HS-5 (cell line): Measurements from ENCODE around the gene PCDHGB3.
A peak's percentile ranks its signal among the peaks of the same experiment; 100 is the strongest.
"Not testable (repeated sequence)": the region's sequence is repeated elsewhere in the genome, so short reads cannot be mapped to it uniquely, and the experiment has no call there.

Experiments used
- DNase-seq: peaks from one replicate; pipeline ENCODE4 v3.0.0-alpha.2; 2012; ENCODE audit warnings: low read depth

Gene PCDHGB3

DNA sequence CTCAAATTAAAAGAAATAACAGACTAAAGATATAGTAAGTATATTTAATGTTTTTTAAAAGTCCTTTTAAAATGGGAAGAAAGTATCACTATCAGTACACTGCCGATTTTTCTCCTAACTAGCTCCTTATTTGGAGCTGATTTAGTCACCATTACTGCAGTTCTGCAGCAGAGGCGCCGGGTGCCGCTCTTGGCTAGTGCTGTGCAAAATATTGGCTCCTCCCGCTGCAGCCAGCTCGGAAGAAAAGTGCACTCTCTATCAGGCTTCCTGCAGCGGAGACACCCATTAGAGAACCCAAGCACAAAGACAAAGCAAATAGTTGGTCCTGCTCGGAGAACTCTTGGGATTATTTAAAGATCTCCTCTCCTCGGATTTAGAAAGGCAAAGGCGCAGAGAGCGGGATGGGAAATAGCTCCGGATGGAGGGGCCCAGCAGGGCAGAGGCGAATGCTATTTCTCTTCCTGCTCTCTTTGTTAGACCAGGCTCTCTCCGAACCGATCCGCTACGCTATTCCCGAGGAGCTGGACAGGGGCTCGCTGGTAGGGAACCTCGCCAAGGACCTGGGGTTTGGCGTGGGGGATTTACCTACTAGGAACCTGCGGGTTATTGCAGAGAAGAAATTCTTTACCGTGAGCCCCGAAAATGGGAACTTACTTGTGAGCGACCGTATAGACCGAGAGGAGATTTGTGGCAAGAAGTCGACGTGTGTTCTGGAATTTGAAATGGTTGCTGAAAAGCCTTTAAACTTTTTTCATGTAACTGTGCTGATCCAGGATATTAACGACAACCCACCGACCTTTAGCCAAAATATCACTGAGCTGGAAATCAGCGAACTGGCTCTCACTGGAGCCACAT lies at the start of gene PCDHGB3:
TSS of gene PCDHGB3 (plus strand) at position 249 of the 855 bp plus-strand sequence. CDS start at position 402, 153 bp downstream.
- DNase-seq, result no peak

DNA sequence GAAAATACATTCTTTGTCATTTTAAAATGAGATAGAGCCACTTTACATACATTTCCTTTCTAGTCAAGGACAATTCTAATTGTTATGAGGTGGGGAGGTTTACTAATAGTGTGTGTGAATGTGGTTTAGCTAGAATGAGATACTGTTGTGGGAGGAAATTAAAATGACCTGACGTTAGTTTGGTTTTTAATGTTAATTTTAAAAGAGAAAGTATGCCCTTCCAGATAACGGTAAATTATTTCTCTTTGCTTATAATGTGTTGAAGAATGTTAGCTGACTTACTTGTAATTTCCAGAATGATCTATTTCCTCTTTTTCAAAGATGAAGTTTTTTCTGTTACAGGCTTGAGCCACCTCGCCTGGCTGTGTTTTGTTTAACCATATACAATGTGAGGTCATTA lies 47.8 kb upstream of the PCDHGB3 start:
- no peak for DNase-seq

DNA sequence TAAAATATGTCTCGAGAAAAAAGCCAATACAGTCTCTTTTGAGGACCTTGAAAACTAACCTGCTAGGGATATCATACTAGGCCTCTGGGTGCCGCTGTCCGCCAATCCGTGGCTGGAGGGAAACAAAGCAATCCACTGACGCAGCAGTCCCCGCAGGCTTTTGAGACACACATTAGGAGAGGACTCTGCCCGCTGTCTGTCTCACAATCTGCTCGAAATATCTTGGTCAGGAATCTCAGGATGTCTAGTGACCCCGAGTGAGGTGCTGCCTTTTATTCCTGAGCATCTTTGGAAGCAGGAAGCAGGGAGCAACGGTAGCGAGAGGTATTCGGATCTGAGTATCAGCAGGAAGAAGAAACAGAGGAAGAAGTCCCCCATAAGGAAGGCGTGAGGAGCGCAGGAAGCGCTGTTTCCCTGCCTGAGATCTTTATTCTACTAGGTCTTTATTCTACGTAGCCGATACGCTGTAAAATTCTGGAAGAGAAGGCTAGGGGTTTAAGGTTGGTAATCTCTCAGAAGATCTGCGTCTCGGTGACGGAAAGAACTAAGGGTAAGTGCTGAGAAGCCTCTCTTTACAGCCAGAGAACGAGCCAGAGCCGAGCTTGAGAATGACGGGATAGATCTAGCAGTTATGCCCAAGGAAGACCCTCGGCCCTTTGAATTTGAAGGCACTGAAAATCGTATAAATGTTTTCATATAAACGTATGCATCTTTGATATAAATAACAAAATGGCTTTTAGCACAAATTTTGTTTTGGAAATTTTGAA lies 43.8 kb upstream of the PCDHGB3 start:
- DNase-seq, result no peak

DNA sequence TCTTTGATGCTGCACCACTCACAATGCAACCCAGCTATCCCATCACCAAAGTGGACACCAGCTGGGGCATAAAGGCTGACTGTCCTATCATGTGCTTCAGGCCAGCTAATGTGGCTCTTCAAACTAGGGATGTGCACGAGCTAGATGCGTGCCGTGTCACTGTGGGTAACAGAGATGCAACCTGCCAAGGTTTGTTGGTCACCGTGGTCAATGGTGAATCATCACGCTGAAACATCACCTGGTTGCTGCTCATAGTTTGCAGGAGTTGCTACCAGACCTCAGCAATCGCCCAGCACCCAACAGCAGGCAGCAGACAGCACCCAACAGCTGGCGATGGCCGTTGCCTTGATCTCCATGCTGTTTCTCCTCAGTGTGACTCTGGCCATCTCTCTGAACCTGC lies 41.8 kb upstream of the PCDHGB3 start:
- no peak for DNase-seq

DNA sequence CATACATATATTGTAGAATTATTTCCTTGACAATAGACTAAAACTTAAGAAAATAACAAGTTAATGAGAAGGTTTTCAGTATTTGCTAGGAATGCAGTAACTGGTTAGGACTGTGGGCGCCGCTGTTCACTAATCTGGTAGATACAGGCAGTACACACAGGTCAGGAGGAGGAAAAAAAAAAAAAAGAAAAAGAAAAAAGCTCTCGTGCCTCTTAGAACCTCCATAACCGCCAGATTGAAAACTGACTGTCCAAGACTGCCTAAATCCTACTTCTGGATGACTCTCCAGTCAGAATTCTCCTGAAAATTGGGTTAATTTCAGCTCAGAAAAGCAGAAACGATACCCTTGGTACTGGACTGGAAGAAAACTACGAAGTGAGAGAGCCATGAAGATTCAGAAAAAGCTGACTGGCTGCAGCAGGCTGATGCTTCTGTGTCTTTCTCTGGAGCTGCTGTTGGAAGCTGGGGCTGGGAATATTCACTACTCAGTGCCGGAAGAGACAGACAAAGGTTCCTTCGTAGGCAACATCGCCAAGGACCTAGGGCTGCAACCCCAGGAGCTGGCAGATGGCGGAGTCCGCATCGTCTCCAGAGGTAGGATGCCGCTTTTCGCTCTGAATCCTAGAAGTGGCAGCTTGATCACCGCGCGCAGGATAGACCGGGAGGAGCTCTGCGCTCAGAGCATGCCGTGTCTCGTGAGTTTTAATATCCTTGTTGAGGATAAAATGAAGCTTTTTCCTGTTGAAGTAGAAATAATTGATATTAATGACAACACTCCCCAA lies 39.6 kb upstream of the PCDHGB3 start, which contains the start of gene PCDHGA1:
TSS of gene PCDHGA1 (plus strand) at position 216 of the 782 bp plus-strand sequence.
- peak; percentile 2 for DNase-seq

DNA sequence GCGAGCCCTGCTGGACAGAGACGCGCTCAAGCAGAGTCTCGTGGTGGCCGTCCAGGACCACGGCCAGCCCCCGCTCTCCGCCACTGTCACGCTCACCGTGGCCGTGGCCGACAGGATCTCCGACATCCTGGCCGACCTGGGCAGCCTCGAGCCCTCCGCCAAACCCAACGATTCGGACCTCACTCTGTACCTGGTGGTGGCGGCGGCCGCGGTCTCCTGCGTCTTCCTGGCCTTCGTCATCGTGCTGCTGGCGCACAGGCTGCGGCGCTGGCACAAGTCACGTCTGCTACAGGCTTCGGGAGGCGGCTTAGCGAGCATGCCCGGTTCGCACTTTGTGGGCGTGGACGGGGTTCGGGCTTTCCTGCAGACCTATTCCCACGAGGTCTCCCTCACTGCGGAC lies 37.5 kb upstream of the PCDHGB3 start:
- DNase-seq, result not testable (repeated sequence)

DNA sequence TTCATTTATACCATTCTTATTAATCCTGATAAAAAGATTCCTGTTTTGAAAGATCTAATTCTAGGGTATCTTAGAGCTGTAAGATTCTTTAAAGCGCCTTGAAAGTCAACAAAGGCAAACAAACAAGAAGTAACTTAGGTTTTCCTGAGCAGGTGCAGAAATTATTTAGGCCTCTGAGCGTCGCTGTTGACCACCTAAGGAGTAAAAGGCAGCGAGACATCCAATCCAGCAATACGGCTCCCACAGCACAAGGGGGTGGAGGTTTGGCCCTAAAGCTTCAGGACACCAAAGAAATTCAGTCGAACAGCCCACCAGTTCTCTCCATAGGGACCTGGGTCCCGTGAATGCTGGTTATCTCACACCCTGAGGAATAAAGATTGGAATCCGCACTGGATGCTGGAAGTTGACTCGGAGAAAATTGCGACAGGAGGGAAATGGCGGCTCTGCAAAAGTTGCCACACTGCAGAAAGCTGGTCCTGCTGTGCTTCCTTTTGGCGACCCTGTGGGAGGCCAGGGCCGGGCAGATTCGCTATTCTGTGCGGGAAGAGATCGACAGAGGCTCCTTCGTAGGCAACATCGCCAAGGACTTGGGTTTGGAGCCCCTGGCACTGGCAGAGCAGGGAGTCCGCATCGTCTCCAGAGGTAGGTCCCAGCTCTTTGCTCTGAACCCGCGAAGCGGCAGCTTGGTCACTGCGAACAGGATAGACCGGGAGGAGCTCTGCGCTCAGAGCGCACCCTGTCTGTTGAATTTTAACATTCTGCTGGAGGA lies 31.3 kb upstream of the PCDHGB3 start, which contains the start of gene PCDHGA2:
TSS of gene PCDHGA2 (plus strand) at position 223 of the 769 bp plus-strand sequence.
- DNase-seq, result no peak

DNA sequence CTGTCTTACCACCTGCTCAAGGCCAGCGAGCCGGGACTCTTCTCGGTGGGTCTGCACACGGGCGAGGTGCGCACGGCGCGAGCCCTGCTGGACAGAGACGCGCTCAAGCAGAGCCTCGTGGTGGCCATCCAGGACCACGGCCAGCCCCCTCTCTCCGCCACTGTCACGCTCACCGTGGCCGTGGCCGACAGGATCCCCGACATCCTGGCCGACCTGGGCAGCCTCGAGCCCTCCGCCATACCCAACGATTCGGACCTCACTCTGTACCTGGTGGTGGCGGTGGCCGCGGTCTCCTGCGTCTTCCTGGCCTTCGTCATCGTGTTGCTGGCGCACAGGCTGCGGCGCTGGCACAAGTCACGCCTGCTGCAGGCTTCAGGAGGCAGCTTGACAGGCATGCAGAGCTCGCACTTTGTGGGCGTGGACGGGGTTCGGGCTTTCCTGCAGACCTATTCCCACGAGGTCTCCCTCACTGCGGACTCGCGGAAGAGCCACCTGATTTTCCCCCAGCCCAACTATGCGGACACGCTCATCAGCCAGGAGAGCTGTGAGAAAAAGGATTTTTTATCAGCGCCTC lies 29.2 kb upstream of the PCDHGB3 start:
- DNase-seq, result not testable (repeated sequence)

DNA sequence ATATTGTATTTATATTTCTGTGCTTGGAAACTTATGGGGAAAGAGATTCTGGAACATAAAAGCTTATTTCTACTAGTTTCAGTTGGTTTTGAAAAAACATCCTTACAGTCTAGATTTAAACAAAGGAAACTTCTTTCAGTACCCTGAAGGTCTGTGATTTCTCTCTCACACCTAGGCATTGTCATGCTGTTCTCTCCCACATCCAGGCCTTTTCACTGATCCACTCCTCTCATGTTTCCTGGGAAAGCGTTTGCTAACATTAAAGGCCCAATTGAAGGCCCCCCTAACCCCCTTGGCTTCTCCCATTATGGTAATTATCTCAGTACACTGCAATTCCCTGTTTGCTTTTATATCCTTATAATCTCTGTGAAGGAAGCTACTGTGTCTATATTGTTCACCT lies 27.3 kb upstream of the PCDHGB3 start:
- no peak for DNase-seq

DNA sequence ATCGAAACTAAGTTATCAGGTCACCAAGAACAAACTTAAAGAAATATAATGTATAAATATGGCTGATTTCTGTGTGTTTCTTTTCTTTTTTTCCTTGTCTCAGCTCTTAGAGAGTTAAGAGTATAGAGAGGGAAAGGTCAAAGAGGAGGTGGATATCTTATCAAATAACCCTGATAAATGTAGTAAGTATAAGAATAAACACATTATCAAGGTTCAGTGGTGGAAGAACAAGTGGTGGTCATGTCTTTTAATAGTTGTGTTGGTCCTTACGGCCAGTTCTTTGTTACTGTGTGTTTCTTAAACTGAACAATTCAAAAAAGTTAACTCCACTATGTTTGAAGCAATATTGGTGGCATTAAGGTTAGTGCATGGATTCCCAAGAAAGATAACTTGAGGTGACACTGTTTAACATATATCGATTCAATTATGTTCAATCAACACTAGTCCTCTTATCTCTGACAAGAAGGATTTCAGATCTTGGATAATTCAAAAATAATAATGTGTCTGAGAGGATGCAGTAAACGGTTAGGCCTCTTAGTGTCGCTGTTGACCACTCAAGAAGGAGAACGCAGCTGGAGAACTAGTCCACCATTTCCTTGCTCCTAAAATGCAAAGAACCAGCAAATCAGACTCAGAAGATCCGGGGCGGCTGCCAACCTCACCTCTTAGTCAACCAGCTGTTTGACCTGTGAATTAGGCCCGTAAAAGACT lies 26.6 kb upstream of the PCDHGB3 start, which contains the start of gene PCDHGA3:
TSS of gene PCDHGA3 (plus strand) at position 588 of the 711 bp plus-strand sequence. CDS start 205 bp downstream, outside the sequence.
- no peak for DNase-seq

DNA sequence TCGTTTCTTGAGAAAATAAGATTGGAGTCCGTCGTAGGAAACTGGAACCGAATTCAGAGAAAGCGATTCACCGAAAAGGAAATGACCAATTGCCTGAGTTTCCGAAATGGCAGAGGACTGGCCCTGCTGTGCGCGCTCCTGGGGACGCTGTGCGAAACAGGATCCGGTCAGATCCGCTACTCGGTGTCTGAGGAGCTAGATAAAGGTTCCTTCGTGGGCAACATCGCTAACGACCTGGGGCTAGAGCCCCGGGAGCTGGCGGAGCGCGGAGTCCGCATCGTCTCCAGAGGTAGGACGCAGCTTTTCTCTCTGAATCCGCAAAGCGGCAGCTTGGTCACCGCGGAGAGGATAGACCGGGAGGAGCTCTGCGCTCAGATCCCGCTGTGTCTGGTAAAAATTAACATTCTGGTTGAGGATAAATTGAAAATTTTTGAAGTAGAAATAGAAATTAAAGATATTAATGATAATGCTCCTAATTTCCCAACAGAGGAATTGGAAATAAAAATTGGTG lies 26.0 kb upstream of the PCDHGB3 start:
- DNase-seq, result no peak

DNA sequence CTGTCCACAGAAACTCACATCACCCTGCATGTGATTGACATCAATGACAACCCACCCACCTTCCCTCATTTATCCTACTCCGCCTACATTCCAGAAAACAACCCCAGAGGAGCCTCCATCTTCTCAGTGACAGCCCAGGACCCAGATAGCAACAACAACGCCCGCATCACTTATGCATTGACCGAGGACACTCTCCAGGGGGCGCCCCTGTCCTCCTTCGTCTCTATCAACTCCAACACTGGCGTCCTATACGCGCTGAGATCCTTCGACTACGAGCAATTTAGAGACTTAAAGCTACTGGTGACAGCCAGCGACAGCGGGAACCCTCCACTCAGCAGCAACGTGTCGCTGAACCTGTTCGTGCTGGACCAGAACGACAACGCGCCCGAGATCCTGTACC lies 24.7 kb upstream of the PCDHGB3 start:
- no peak for DNase-seq

DNA sequence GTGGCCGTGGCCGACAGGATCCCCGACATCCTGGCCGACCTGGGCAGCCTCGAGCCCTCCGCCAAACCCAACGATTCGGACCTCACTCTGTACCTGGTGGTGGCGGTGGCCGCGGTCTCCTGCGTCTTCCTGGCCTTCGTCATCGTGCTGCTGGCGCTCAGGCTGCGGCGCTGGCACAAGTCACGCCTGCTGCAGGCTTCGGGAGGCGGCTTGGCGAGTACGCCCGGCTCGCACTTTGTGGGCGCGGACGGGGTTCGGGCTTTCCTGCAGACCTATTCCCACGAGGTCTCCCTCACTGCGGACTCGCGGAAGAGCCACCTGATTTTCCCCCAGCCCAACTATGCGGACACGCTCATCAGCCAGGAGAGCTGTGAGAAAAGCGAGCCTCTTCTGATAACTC lies 24.0 kb upstream of the PCDHGB3 start:
- not testable (repeated sequence) for DNase-seq

DNA sequence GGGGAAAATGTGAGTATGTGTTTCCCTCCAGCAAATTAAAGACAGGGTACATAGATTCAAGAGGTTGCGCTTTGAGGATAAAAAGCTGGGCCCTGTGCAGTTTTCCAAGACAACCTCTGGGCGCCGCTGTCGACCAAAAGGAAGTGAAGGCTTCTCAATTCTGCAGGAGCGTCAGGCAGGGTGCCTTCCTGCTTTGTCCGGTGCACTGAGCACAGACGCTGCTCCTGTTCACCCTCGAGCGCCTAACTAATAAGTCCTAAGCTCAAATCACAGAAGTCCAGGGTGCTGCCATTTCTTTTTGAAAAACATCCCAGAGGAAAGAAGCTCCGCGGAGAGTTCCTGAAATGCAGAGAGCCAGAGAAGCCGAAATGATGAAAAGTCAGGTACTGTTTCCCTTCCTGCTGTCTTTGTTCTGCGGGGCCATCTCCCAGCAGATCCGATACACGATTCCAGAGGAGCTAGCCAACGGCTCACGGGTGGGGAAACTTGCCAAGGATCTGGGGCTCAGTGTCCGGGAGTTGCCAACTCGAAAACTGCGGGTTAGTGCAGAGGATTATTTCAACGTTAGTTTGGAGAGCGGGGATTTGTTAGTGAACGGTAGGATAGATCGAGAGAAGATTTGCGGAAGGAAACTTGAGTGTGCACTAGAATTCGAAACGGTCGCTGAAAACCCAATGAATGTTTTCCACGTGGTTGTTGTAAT lies 20.0 kb upstream of the PCDHGB3 start, which contains the start of gene PCDHGB1:
TSS of gene PCDHGB1 (plus strand) at position 183 of the 703 bp plus-strand sequence. CDS start at position 345, 162 bp downstream.
- no peak for DNase-seq

DNA sequence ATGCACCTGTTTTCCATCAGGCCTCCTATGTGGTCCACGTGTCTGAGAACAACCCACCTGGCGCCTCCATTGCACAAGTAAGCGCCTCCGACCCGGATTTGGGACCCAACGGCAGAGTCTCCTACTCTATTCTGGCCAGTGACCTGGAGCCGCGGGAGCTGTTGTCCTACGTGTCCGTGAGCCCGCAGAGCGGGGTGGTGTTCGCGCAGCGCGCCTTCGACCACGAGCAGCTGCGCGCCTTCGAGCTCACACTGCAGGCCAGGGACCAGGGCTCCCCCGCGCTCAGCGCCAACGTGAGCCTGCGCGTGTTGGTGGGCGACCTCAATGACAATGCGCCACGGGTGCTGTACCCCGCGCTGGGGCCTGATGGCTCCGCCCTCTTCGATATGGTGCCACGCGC lies 18.5 kb upstream of the PCDHGB3 start:
- DNase-seq, result no peak

DNA sequence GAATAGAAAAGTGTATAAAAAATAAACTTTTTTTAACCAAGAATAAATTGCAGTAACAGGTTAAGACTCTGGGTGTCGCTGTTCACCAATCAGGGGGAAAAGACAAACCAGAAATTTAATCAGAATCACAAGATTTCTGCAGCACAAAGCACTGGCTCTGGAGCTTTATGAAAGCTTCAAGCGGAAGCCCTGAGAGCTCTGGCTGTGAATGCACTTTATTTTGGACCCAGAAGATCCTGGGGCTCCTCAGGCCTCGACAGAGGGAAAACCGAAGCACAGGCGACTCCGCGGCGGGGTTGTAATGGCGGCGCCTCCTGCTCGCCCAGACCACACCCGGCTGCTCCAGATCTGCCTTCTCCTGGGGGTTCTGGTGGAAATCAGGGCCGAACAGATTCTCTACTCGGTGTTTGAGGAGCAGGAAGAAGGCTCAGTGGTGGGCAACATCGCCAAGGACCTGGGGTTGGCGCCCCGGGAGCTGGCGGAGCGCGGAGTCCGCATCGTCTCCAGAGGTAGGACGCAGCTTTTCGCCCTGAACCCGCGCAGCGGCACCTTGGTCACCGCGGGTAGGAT lies 15.1 kb upstream of the PCDHGB3 start, which contains the start of gene PCDHGA4:
TSS of gene PCDHGA4 (plus strand) at position 122 of the 570 bp plus-strand sequence. CDS start at position 209, 87 bp downstream.
- no peak for DNase-seq

DNA sequence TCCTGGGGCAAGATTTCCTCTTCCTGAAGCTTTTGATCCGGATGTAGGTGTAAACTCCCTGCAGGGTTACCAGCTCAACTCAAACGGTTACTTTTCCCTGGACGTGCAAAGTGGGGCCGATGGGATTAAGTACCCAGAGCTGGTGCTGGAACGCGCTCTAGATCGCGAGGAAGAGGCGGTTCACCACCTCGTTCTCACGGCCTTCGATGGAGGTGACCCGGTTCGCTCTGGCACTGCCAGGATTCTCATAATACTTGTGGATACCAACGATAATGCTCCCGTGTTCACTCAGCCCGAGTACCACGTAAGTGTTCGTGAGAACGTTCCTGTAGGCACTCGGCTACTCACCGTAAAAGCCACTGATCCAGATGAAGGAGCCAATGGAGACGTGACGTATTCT lies 14.4 kb upstream of the PCDHGB3 start:
- no peak for DNase-seq

DNA sequence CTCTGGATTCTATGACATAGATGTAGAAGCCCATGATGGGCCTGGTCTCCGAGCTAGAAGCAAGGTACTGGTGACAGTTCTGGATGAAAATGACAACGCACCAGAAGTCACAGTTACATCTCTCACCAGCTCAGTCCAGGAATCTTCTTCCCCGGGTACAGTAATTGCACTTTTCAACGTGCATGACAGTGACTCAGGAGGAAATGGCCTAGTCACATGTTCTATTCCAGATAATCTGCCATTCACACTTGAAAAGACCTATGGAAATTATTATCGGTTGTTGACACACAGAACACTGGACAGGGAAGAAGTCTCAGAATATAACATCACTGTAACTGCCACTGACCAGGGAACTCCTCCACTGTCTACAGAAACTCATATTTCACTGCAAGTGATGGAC lies 13.9 kb upstream of the PCDHGB3 start:
- no peak for DNase-seq

DNA sequence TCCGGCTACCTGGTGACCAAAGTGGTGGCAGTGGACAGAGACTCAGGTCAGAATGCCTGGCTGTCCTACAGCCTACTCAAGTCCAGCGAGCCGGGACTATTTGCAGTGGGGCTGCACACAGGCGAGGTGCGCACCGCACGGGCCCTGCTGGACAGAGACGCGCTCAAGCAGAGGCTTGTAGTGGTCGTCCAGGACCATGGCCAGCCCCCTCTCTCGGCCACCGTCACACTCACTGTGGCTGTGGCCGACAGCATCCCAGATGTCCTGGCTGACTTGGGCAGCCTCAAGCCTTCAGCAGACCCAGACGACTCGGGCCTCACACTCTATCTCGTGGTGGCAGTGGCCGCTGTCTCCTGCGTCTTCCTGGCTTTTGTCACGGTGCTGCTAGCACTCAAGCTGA lies 13.1 kb upstream of the PCDHGB3 start:
- no peak for DNase-seq
